GM23248 (cell line): ENCODE results near the gene INKA2. TPM values are rescaled to one million over a fixed set of nuclear protein-coding genes. Genes with fewer than 3 reads are reported as not detected.

ENCODE experiments used
- DNase-seq: peaks from one replicate; pipeline ENCODE4 v3.0.0-alpha.2; 2015
- H2AFZ ChIP-seq: fragments of 200-600 bp; sonication (generic); 2 replicates; pipeline ENCODE4 v1.6.1; 2016; ENCODE audit warnings: antibody characterized with exemption
- H3F3A ChIP-seq: fragments of 200-600 bp; sonication (generic); 2 replicates; pipeline ENCODE4 v1.6.1; 2016; ENCODE audit warnings: mild to moderate bottlenecking, antibody characterized with exemption, mixed run types; ENCODE audit not compliant: insufficient read depth
- H3K27ac ChIP-seq: fragments of 200-600 bp; sonication (generic); 2 replicates; pipeline ENCODE4 v1.5.1; 2016; ENCODE audit warnings: mild to moderate bottlenecking
- H3K27me3 ChIP-seq: fragments of 200-600 bp; sonication (generic); replicated peaks from 2 replicates; pipeline ENCODE4 v1.6.1; 2016; ENCODE audit warnings: mild to moderate bottlenecking; ENCODE audit not compliant: insufficient read depth
- H3K36me3 ChIP-seq: fragments of 200-600 bp; sonication (generic); 2 replicates; pipeline ENCODE4 v1.6.1; 2016; ENCODE audit warnings: low read depth, mild to moderate bottlenecking
- H3K4me1 ChIP-seq: fragments of 200-600 bp; sonication (generic); 2 replicates; pipeline ENCODE4 v1.6.1; 2016; ENCODE audit warnings: mild to moderate bottlenecking; ENCODE audit not compliant: insufficient read depth
- H3K4me2 ChIP-seq: fragments of 200-600 bp; sonication (generic); one replicate; pipeline ENCODE4 v1.6.1; 2016; ENCODE audit warnings: mild to moderate bottlenecking; ENCODE audit not compliant: unreplicated experiment
- H3K4me3 ChIP-seq: fragments of 200-600 bp; sonication (generic); 2 replicates; pipeline ENCODE4 v1.5.1; 2016; ENCODE audit warnings: mild to moderate bottlenecking
- H3K79me2 ChIP-seq: fragments of 200-600 bp; sonication (generic); 2 replicates; pipeline ENCODE4 v1.6.1; 2016; ENCODE audit warnings: mild to moderate bottlenecking; ENCODE audit not compliant: insufficient read depth
- H3K9ac ChIP-seq: fragments of 200-600 bp; sonication (generic); 2 replicates; pipeline ENCODE4 v1.6.1; 2016; ENCODE audit warnings: mild to moderate bottlenecking
- H3K9me2 ChIP-seq: fragments of 200-600 bp; sonication (generic); 2 replicates; pipeline ENCODE4 v1.6.1; 2016; ENCODE audit warnings: mixed run types, mild to moderate bottlenecking, moderate library complexity; ENCODE audit not compliant: insufficient read depth
- H3K9me3 ChIP-seq: fragments of 200-600 bp; sonication (generic); one replicate; pipeline ENCODE4 v1.6.1; 2017; ENCODE audit warnings: low read depth
- H4K20me1 ChIP-seq: fragments of 200-600 bp; sonication (generic); 2 replicates; pipeline ENCODE4 v1.6.0; 2016; ENCODE audit not compliant: insufficient read depth
- EZH2 ChIP-seq: fragments of 200-600 bp; sonication (generic); IDR thresholded peaks from 2 replicates; pipeline ENCODE4 v1.6.1; 2018; ENCODE audit warnings: antibody characterized with exemption, mild to moderate bottlenecking; ENCODE audit not compliant: insufficient read depth, poor library complexity, severe bottlenecking
- EZH2phosphoT487 ChIP-seq: fragments of 200-600 bp; sonication (generic); IDR thresholded peaks from 2 replicates; pipeline ENCODE4 v1.6.1; 2018; ENCODE audit warnings: antibody characterized with exemption, moderate library complexity, mild to moderate bottlenecking, low read depth; ENCODE audit not compliant: insufficient read depth
- WGBS, 2 experiments: methylation state at CpG; one replicate each; pipeline ENCODE4 v1.1.6; 2015 to 2017; ENCODE audit warnings: low lambda C conversion rate in 2 of 2, low coverage in 1 of 2; ENCODE audit errors: missing lambda C conversion rate in 2 of 2; 5-methylcytosine and 5-hydroxymethylcytosine counted together
- in situ Hi-C: fragments of 300-500 bp; cut with MboI; formaldehyde crosslinking; loops from 2 replicates; pipeline ENCODE4 v1.15.0; 2020
- polyA plus RNA-seq: library from polyadenylated mRNA; unstranded; fragments of >200 nt; fragmentation: Nextera tagmentation; extraction: Ambion mirVana; gene quantifications from 2 replicates; pipeline ENCODE4 v1.2.1, GENCODE V29; 2016
- total RNA-seq: library from RNA; depleted of rRNA; stranded (reverse); fragments of >200 nt; shearing (Covaris generic); gene quantifications from 2 replicates; pipeline ENCODE4 v1.2.3, GENCODE V29; 2014; rRNA removed

Gene INKA2
- total RNA-seq (0.63 and 1.3 TPM in 2 replicates), polyA plus RNA-seq (1.2 and 1.3 TPM in 2 replicates)

- peaks cover 17% of the 10 kb centered on the region for H3K4me1 ChIP-seq
- WGBS, 2 experiments: 1% methylated on average over 46 to 59 of the region's 59 CpGs
- H3K27me3 ChIP-seq: no peaks in the 10 kb centered on the region
- H4K20me1 ChIP-seq: no peaks in the 10 kb centered on the region
- peaks cover 6% of the 10 kb centered on the region; the same call in 1 of the 2 replicates for H3F3A ChIP-seq
- in situ Hi-C loops: no loop called here
- peak within 1 kb of the TSS; percentile 76 for H3K9ac ChIP-seq
- H3K4me2 ChIP-seq: peak within 1 kb of the TSS; percentile 86
- peak within 1 kb of the TSS; percentile 83 for H2AFZ ChIP-seq
- H3K9me3 ChIP-seq: no peaks in the 10 kb centered on the region
- no peaks in the 10 kb centered on the region for H3K9me2 ChIP-seq
- no peaks in the 10 kb centered on the region for H3K79me2 ChIP-seq
- peak; percentile 88 for DNase-seq
- peak within 1 kb of the TSS; percentile 84 for H3K4me3 ChIP-seq
- no peaks in the 10 kb centered on the region for H3K36me3 ChIP-seq
- TF ChIP-seq EZH2: no peak
- no peak for TF ChIP-seq EZH2phosphoT487
- H3K27ac ChIP-seq: peak within 1 kb of the TSS; percentile 65
These were observed at the start of gene INKA2 for GRCh38 chr1:111739194-111739924. Gene INKA2 (minus strand): TSS chr1:111739395. CDS start chr1:111739242, 153 bp downstream.

GRCh38 chr1:111786669-111787207 lies 47.5 kb upstream of the INKA2 start:
- no peaks in the 10 kb centered on the region for H3K36me3 ChIP-seq
- H3K4me2 ChIP-seq: no peak overlapping the region
- H3K4me3 ChIP-seq: no peak overlapping the region
- H3K9ac ChIP-seq: no peak overlapping the region
- no peak for DNase-seq
- in situ Hi-C loops: no loop called here
- H3K27me3 ChIP-seq: peaks cover 9% of the 10 kb centered on the region
- H3K79me2 ChIP-seq: no peaks in the 10 kb centered on the region
- H3K4me1 ChIP-seq: no peaks in the 10 kb centered on the region
- WGBS, 2 experiments: 75 to 81% methylated on average over 9 of the region's 9 CpGs
- no peaks in the 10 kb centered on the region for H3K9me3 ChIP-seq
- H4K20me1 ChIP-seq: no peaks in the 10 kb centered on the region
- H3K9me2 ChIP-seq: no peaks in the 10 kb centered on the region
- H3K27ac ChIP-seq: no peak overlapping the region
- H2AFZ ChIP-seq: no peak overlapping the region
- TF ChIP-seq EZH2: no peak
- no peak for TF ChIP-seq EZH2phosphoT487
- no peaks in the 10 kb centered on the region for H3F3A ChIP-seq

- no peaks in the 10 kb centered on the region for H3K4me1 ChIP-seq
- H3K4me3 ChIP-seq: no peak overlapping the region
- in situ Hi-C loops: no loop called here
- no peaks in the 10 kb centered on the region for H3K79me2 ChIP-seq
- no peak for DNase-seq
- TF ChIP-seq EZH2phosphoT487: no peak
- no peak for TF ChIP-seq EZH2
- no peaks in the 10 kb centered on the region for H3F3A ChIP-seq
- no peaks in the 10 kb centered on the region for H4K20me1 ChIP-seq
- H3K36me3 ChIP-seq: no peaks in the 10 kb centered on the region
- no peaks in the 10 kb centered on the region; the same call in 1 of the 2 replicates for H3K27me3 ChIP-seq
- H3K9me3 ChIP-seq: no peaks in the 10 kb centered on the region
- H3K4me2 ChIP-seq: no peak overlapping the region
- no peak overlapping the region for H2AFZ ChIP-seq
- no peaks in the 10 kb centered on the region for H3K9me2 ChIP-seq
- no peak overlapping the region for H3K9ac ChIP-seq
- WGBS, 2 experiments: 64 to 69% methylated on average over 4 of the region's 4 CpGs
- H3K27ac ChIP-seq: no peak overlapping the region
These were observed 45.2 kb upstream of the INKA2 start for GRCh38 chr1:111784273-111784901.

- DNase-seq: no peak
- H4K20me1 ChIP-seq: no peaks in the 10 kb centered on the region
- H3K9me2 ChIP-seq: no peaks in the 10 kb centered on the region
- H2AFZ ChIP-seq: no peak overlapping the region
- H3K27me3 ChIP-seq: no peaks in the 10 kb centered on the region
- peaks cover 13% of the 10 kb centered on the region for H3K4me1 ChIP-seq
- no peak overlapping the region for H3K4me2 ChIP-seq
- no peak overlapping the region for H3K27ac ChIP-seq
- WGBS, 2 experiments: 53 to 75% methylated on average over 2 of the region's 2 CpGs
- H3K79me2 ChIP-seq: no peaks in the 10 kb centered on the region
- no peaks in the 10 kb centered on the region for H3F3A ChIP-seq
- in situ Hi-C loops: no loop called here
- TF ChIP-seq EZH2: no peak
- no peak for TF ChIP-seq EZH2phosphoT487
- no peaks in the 10 kb centered on the region for H3K9me3 ChIP-seq
- H3K4me3 ChIP-seq: no peak overlapping the region
- H3K9ac ChIP-seq: no peak overlapping the region
- no peaks in the 10 kb centered on the region for H3K36me3 ChIP-seq
These were observed 40.4 kb upstream of the INKA2 start for GRCh38 chr1:111779546-111779945.
